K562 (cell line): ENCODE data around the gene CATSPER4. TPM values are rescaled to one million over a fixed set of nuclear protein-coding genes. Genes with fewer than 3 reads are reported as not detected.
A peak's percentile ranks its signal among the peaks of the same experiment; 100 is the strongest.

ENCODE experiments used
- CBFA2T2 ChIP-seq: fragments of 450-650 bp; conservative IDR thresholded peaks from 2 replicates; pipeline ENCODE4 v1.6.1; 2017; ENCODE audit warnings: mild to moderate bottlenecking
- DDX20 ChIP-seq: fragments of 450-650 bp; IDR thresholded peaks from 2 replicates; pipeline ENCODE4 v1.6.1; 2016; ENCODE audit warnings: missing genetic modification characterization, low read depth, mild to moderate bottlenecking, missing compliant biosample characterization, moderate library complexity
- KLF16 ChIP-seq: IDR thresholded peaks from 2 replicates; pipeline ENCODE4 v1.6.1; 2016; ENCODE audit warnings: antibody characterized with exemption
- LARP7 ChIP-seq: fragments of 450-650 bp; IDR thresholded peaks from 2 replicates; pipeline ENCODE4 v1.6.1; 2016
- MAX ChIP-seq: sonication (generic); formaldehyde crosslinking; IDR thresholded peaks from 2 replicates; pipeline ENCODE4 v1.9.0; 2022; ENCODE audit warnings: mild to moderate bottlenecking, missing genetic modification reagents
- MBD2 ChIP-seq: sonication (generic); IDR thresholded peaks from 2 replicates; pipeline ENCODE4 v1.6.1; 2016; ENCODE audit warnings: low read depth, borderline replicate concordance
- POLR2H ChIP-seq: IDR thresholded peaks from 2 replicates; pipeline ENCODE4 v1.6.1; 2016; ENCODE audit warnings: missing genetic modification characterization, low read depth, mild to moderate bottlenecking, control low read depth, missing compliant biosample characterization, moderate library complexity
- SP2 ChIP-seq: IDR thresholded peaks from 2 replicates; pipeline ENCODE4 v1.6.1; 2011; ENCODE audit warnings: mild to moderate bottlenecking, low read depth, low read length, moderate library complexity; ENCODE audit not compliant: poor library complexity, severe bottlenecking; ENCODE audit errors: extremely low read depth
- TAF15 ChIP-seq: fragments of 200-400 bp; formaldehyde crosslinking; IDR thresholded peaks from 2 replicates; pipeline ENCODE4 v1.6.1; 2017; ENCODE audit warnings: mild to moderate bottlenecking, low read depth, low read length, moderate library complexity
- TOE1 ChIP-seq, 2 experiments: fragments of 450-650 bp in 1 of 2; sonication (generic) in 1 of 2; formaldehyde crosslinking in 1 of 2; IDR thresholded peaks; 2 replicates each; pipeline versions ENCODE4 v1.7.1 to v1.8.0; 2016 to 2022; ENCODE audit warnings: borderline replicate concordance in 2 of 2, mild to moderate bottlenecking in 2 of 2, antibody characterized with exemption in 1 of 2, inconsistent platforms in 1 of 2, low read depth in 1 of 2, missing genetic modification reagents in 1 of 2, moderate library complexity in 1 of 2
- ZNF354B ChIP-seq: fragments of 250-450 bp; sonication (Bioruptor Pico); IDR thresholded peaks from 2 replicates; pipeline ENCODE4 v1.4.0; 2020
- polyA plus RNA-seq, 8 experiments: library from polyadenylated mRNA; depleted of rRNA in 4 of 8; stranded (reverse) in 5 of 8; unstranded in 3 of 8; fragments of >200 nt; fragmentation: Nextera tagmentation in 2 of 8; fragmentation: Illumina TruSeq in 1 of 8; extraction: Ambion mirVana in 2 of 8; extraction: Trizol in 1 of 8; gene quantifications; 2 replicates each; pipeline versions ENCODE4 v1.2.1 to v1.2.3, GENCODE V29; 2011 to 2014; ENCODE audit warnings: inconsistent platforms in 1 of 8, missing spikeins in 1 of 8
- total RNA-seq, 7 experiments: library from RNA; depleted of rRNA in 6 of 7; stranded (reverse); fragments of >200 nt in 6 of 7; fragmentation: Illumina TruSeq in 2 of 7; extraction: Trizol in 2 of 7; gene quantifications; 2 replicates each; pipeline versions ENCODE4 v1.2.1 to v1.2.3, GENCODE V29; 2011 to 2021; ENCODE audit warnings: low replicate concordance in 1 of 7
- TF ChIP-seq, protein P1 (sequence below): fragments of 450-650 bp; formaldehyde crosslinking; IDR thresholded peaks from 2 replicates; pipeline ENCODE4 v1.4.0; 2020; ENCODE audit warnings: mild to moderate bottlenecking, moderate library complexity
- TF ChIP-seq, protein P2 (sequence below), 3 experiments: fragments of 200-800 bp in 1 of 3; fragments of 250-450 bp in 1 of 3; fragments of 450-650 bp in 1 of 3; sonication (Bioruptor Pico) in 1 of 3; sonication (Bioruptor generic) in 1 of 3; formaldehyde crosslinking in 1 of 3; IDR thresholded peaks; 2 replicates each; pipeline versions ENCODE4 v1.6.1 to v1.8.0; 2016 to 2022; ENCODE audit warnings: mild to moderate bottlenecking in 2 of 3, missing genetic modification characterization in 2 of 3, missing compliant biosample characterization in 1 of 3, moderate library complexity in 1 of 3
- TF ChIP-seq, protein P3 (sequence below), 3 experiments: fragments of 200-800 bp in 1 of 3; sonication (Bioruptor generic) in 1 of 3; sonication (generic) in 1 of 3; formaldehyde crosslinking in 1 of 3; IDR thresholded peaks; 2 replicates each; pipeline versions ENCODE4 v1.6.1 to v1.8.0; 2016 to 2022; ENCODE audit warnings: mild to moderate bottlenecking in 2 of 3, missing compliant biosample characterization in 2 of 3, missing genetic modification characterization in 2 of 3, missing genetic modification reagents in 1 of 3

CATSPER4 gene
- total and polyA plus RNA-seq, 9 of the 15 experiments (the other 6 are each of a cell fraction or from before 2014, with no cell fraction given): 0.04 to 0.13 TPM; not detected in 7

DNA sequence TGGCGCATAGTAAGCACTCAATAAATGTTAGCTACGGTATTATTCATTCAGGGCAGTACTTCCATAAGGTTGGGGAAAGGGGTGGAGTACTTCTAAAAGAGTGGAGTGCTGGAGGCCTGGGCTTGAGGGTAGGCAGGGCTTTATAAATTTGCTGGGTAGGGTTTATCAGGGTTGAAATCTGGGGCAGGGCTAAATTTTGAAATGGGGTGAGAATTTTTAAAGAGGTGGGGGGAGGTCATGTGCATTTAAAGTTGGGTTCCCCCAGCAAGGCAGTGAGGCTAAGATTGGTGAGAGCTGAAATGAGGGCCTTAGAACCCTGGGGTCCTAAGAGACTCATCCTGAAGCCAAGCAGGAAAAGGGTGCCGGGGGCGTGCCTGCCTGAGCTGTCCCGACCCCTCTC, 10.0 kb downstream of the CATSPER4 start (continued):
- TF ChIP-seq, protein P1, sequence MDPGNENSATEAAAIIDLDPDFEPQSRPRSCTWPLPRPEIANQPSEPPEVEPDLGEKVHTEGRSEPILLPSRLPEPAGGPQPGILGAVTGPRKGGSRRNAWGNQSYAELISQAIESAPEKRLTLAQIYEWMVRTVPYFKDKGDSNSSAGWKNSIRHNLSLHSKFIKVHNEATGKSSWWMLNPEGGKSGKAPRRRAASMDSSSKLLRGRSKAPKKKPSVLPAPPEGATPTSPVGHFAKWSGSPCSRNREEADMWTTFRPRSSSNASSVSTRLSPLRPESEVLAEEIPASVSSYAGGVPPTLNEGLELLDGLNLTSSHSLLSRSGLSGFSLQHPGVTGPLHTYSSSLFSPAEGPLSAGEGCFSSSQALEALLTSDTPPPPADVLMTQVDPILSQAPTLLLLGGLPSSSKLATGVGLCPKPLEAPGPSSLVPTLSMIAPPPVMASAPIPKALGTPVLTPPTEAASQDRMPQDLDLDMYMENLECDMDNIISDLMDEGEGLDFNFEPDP: 0 out of 2 replicates have a peak, but pooled peaks have one; percentile 4
- TF ChIP-seq, protein P2, sequence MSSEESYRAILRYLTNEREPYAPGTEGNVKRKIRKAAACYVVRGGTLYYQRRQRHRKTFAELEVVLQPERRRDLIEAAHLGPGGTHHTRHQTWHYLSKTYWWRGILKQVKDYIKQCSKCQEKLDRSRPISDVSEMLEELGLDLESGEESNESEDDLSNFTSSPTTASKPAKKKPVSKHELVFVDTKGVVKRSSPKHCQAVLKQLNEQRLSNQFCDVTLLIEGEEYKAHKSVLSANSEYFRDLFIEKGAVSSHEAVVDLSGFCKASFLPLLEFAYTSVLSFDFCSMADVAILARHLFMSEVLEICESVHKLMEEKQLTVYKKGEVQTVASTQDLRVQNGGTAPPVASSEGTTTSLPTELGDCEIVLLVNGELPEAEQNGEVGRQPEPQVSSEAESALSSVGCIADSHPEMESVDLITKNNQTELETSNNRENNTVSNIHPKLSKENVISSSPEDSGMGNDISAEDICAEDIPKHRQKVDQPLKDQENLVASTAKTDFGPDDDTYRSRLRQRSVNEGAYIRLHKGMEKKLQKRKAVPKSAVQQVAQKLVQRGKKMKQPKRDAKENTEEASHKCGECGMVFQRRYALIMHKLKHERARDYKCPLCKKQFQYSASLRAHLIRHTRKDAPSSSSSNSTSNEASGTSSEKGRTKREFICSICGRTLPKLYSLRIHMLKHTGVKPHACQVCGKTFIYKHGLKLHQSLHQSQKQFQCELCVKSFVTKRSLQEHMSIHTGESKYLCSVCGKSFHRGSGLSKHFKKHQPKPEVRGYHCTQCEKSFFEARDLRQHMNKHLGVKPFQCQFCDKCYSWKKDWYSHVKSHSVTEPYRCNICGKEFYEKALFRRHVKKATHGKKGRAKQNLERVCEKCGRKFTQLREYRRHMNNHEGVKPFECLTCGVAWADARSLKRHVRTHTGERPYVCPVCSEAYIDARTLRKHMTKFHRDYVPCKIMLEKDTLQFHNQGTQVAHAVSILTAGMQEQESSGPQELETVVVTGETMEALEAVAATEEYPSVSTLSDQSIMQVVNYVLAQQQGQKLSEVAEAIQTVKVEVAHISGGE (CRISPR knock-in tag; IDR thresholded peaks at IDR 0.05): 0 out of 6 replicates have a peak, but pooled peaks of 1 of the 3 experiments have one; percentile 2
- TF ChIP-seq DDX20 (tag): no peak
- no peak for TF ChIP-seq TAF15
- TF ChIP-seq KLF16: no peak
- no peak for TF ChIP-seq POLR2H (tag)
- TF ChIP-seq MAX (CRISPR knock-in tag): no peak
- TF ChIP-seq, protein P3, sequence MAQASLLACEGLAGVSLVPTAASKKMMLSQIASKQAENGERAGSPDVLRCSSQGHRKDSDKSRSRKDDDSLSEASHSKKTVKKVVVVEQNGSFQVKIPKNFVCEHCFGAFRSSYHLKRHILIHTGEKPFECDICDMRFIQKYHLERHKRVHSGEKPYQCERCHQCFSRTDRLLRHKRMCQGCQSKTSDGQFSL (CRISPR knock-in tag; IDR thresholded peaks at IDR 0.05): no peak
- TF ChIP-seq, protein P3 (tag; IDR thresholded peaks at IDR 0.05): 0 out of 4 replicates have a peak, but pooled peaks of 1 of the 2 experiments have one; percentile 17
- TF ChIP-seq MBD2: 0 out of 2 replicates have a peak, but pooled peaks have one; percentile 7
- peak; percentile 26; the same call in 1 of the 2 replicates for TF ChIP-seq LARP7
- TF ChIP-seq CBFA2T2: no peak
- TF ChIP-seq SP2: no peak
- no peak for TF ChIP-seq ZNF354B
- no peak for TF ChIP-seq TOE1 (IDR thresholded peaks at IDR 0.05; ENCODE audit: borderline replicate concordance)
- no peak for TF ChIP-seq TOE1 (CRISPR knock-in tag; IDR thresholded peaks at IDR 0.05; ENCODE audit: borderline replicate concordance, low read depth)
